ENCODE measurements around the gene HORMAD2. TPM values are rescaled to one million over a fixed set of nuclear protein-coding genes. Genes with fewer than 3 reads are reported as not detected.

HORMAD2 gene
- total and polyA plus RNA-seq, 2 donors (not counting 3 experiments of a cell fraction or from before 2014, with no cell fraction given): not detected

DNA sequence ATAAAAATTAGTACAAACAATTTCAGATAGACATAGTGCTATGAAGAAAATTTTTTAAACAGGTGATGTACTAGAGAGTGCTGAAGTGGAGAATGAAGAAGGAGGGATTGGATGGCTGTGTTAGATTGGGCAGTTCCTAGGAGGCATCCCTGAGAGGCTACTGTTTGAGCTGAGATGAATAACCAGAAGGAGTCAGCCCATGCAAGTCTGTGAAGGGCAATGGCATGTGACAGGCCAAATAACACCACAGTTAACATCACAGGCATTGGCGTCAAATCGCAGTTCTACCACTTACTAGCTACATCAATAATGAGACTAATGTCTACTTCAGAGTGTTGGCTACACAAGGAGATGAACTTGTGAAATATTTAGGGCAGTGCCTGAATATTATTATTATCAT, 35.4 kb downstream of the HORMAD2 start:
- H3K9me3 ChIP-seq (replicated peaks; ENCODE audit: control insufficient read depth, insufficient read depth, low read length): no peaks in the 10 kb centered on the region
- FAIRE-seq (no peak), DNase-seq (ENCODE audit: low read depth, low spot score) (no peak)
- H4K20me1 ChIP-seq (replicated peaks; ENCODE audit: control insufficient read depth, extremely low read depth, insufficient read depth, low read length): no peaks in the 10 kb centered on the region
- no peaks in the 10 kb centered on the region for H3K4me1 ChIP-seq (ENCODE audit: control insufficient read depth, extremely low read depth, insufficient read depth, low read length)
- H3K9ac ChIP-seq (replicated peaks; ENCODE audit: extremely low read depth, insufficient read depth, low read length): no peak overlapping the region
- no TSS peak for BruUV-seq (replicated peaks)
- POLR2A ChIA-PET: no interaction called here
- TF ChIP-seq MAX (IDR thresholded peaks at IDR 0.05; ENCODE audit: insufficient read depth, insufficient read length) (no peak), MYC (IDR thresholded peaks at IDR 0.05; ENCODE audit: low read depth, low read length) (no peak), FOS (IDR thresholded peaks at IDR 0.05; ENCODE audit: borderline replicate concordance, insufficient read depth, low read length) (no peak)
- TF ChIP-seq, protein P1, sequence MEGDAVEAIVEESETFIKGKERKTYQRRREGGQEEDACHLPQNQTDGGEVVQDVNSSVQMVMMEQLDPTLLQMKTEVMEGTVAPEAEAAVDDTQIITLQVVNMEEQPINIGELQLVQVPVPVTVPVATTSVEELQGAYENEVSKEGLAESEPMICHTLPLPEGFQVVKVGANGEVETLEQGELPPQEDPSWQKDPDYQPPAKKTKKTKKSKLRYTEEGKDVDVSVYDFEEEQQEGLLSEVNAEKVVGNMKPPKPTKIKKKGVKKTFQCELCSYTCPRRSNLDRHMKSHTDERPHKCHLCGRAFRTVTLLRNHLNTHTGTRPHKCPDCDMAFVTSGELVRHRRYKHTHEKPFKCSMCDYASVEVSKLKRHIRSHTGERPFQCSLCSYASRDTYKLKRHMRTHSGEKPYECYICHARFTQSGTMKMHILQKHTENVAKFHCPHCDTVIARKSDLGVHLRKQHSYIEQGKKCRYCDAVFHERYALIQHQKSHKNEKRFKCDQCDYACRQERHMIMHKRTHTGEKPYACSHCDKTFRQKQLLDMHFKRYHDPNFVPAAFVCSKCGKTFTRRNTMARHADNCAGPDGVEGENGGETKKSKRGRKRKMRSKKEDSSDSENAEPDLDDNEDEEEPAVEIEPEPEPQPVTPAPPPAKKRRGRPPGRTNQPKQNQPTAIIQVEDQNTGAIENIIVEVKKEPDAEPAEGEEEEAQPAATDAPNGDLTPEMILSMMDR (IDR thresholded peaks at IDR 0.05; ENCODE audit: extremely low read depth in 1 of 2, insufficient read depth in 1 of 2, low read depth in 1 of 2, low read length in 2 of 2): no peak
- intact Hi-C loops (cut with micrococcal nuclease): no loop called here
- H3K36me3 ChIP-seq (ENCODE audit: control insufficient read depth in 2 of 2, extremely low read depth in 1 of 2, insufficient read depth in 2 of 2, low read length in 2 of 2): no peaks in the 10 kb centered on the region
- no peaks in the 10 kb centered on the region for H3K79me2 ChIP-seq (ENCODE audit: control insufficient read depth, insufficient read depth, low read length)
- H3K9me1 ChIP-seq (replicated peaks; ENCODE audit: control insufficient read depth, extremely low read depth, insufficient read depth, low read length): no peaks in the 10 kb centered on the region
- H3K4me3 ChIP-seq (replicated peaks in 1 of 3; ENCODE audit: insufficient read depth in 1 of 3, low read depth in 1 of 3, low read length in 3 of 3): no peak overlapping the region
- CTCF ChIA-PET: interaction anchor here (1.4 to 1.5 kb wide), 2 partner anchors 135 to 140 kb away, joined by 4 to 11 read pairs; no protein-coding TSS in a partner anchor
- no peak overlapping the region for H3K4me2 ChIP-seq (ENCODE audit: insufficient read depth, low read length)
- H2AFZ ChIP-seq (ENCODE audit: low read depth, low read length): no peak overlapping the region
- peaks cover 14% of the 10 kb centered on the region in 2 experiments for H3K27me3 ChIP-seq (ENCODE audit: control insufficient read depth in 2 of 2, insufficient read depth in 2 of 2, low read length in 2 of 2)
- no peak overlapping the region for H3K27ac ChIP-seq (ENCODE audit: insufficient read depth, low read depth, low read length)
- dilution Hi-C loops (cut with MboI; ENCODE audit: extremely low pct_ligation_motif_present, low sequenced_read_pairs): no loop called here

All from endothelial cell of umbilical vein (primary cell).